K562 (cell line): Measurements from ENCODE around the gene NUP133. TPM values are rescaled to one million over a fixed set of nuclear protein-coding genes. Genes with fewer than 3 reads are reported as not detected.

Source experiments
- DDX20 ChIP-seq: fragments of 450-650 bp; IDR thresholded peaks from 2 replicates; pipeline ENCODE4 v1.6.1; 2016; ENCODE audit warnings: missing genetic modification characterization, low read depth, mild to moderate bottlenecking, missing compliant biosample characterization, moderate library complexity
- ZNF232 ChIP-seq: sonication (generic); formaldehyde crosslinking; IDR thresholded peaks from 2 replicates; pipeline ENCODE4 v1.8.0; 2022; ENCODE audit warnings: mild to moderate bottlenecking, missing genetic modification reagents
- polyA plus RNA-seq, 8 experiments: library from polyadenylated mRNA; depleted of rRNA in 4 of 8; stranded (reverse) in 5 of 8; unstranded in 3 of 8; fragments of >200 nt; fragmentation: Nextera tagmentation in 2 of 8; fragmentation: Illumina TruSeq in 1 of 8; extraction: Ambion mirVana in 2 of 8; extraction: Trizol in 1 of 8; gene quantifications; 2 replicates each; pipeline versions ENCODE4 v1.2.1 to v1.2.3, GENCODE V29; 2011 to 2014; ENCODE audit warnings: inconsistent platforms in 1 of 8, missing spikeins in 1 of 8
- total RNA-seq, 7 experiments: library from RNA; depleted of rRNA in 6 of 7; stranded (reverse); fragments of >200 nt in 6 of 7; fragmentation: Illumina TruSeq in 2 of 7; extraction: Trizol in 2 of 7; gene quantifications; 2 replicates each; pipeline versions ENCODE4 v1.2.1 to v1.2.3, GENCODE V29; 2011 to 2021; ENCODE audit warnings: low replicate concordance in 1 of 7
- TF ChIP-seq, protein P1 (sequence below), 3 experiments: fragments of 200-800 bp in 1 of 3; fragments of 250-450 bp in 1 of 3; fragments of 450-650 bp in 1 of 3; sonication (Bioruptor Pico) in 1 of 3; sonication (Bioruptor generic) in 1 of 3; formaldehyde crosslinking in 1 of 3; IDR thresholded peaks; 2 replicates each; pipeline versions ENCODE4 v1.6.1 to v1.8.0; 2016 to 2022; ENCODE audit warnings: mild to moderate bottlenecking in 2 of 3, missing genetic modification characterization in 2 of 3, missing compliant biosample characterization in 1 of 3, moderate library complexity in 1 of 3
- TF ChIP-seq, protein P2 (sequence below): fragments of 250-450 bp; sonication (Bioruptor Pico); IDR thresholded peaks from 2 replicates; pipeline ENCODE4 v1.4.0; 2020

The NUP133 gene
- total and polyA plus RNA-seq, 9 of the 15 experiments (the other 6 are each of a cell fraction or from before 2014, with no cell fraction given): 21.7 to 85.1 (median 61.3) TPM

DNA sequence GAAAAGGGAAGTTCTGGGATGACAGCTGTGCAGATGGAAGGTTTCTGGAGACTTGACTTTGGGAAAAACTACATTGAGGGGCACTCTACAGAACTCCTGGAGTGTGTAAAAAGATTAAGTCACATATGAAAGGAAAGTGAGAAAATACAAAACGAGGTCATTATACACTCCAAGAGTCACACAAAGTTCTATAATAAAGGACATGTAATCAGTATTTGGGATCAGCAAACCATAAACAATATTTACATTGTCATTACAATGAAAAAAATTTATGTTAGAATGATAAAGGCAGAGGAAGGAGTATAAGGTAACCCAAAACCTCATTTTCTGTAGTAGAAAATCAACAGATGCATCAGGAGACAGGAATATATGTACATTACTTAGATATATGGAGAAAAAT, 22.8 kb downstream of the NUP133 start (continued):
- TF ChIP-seq, protein P1, sequence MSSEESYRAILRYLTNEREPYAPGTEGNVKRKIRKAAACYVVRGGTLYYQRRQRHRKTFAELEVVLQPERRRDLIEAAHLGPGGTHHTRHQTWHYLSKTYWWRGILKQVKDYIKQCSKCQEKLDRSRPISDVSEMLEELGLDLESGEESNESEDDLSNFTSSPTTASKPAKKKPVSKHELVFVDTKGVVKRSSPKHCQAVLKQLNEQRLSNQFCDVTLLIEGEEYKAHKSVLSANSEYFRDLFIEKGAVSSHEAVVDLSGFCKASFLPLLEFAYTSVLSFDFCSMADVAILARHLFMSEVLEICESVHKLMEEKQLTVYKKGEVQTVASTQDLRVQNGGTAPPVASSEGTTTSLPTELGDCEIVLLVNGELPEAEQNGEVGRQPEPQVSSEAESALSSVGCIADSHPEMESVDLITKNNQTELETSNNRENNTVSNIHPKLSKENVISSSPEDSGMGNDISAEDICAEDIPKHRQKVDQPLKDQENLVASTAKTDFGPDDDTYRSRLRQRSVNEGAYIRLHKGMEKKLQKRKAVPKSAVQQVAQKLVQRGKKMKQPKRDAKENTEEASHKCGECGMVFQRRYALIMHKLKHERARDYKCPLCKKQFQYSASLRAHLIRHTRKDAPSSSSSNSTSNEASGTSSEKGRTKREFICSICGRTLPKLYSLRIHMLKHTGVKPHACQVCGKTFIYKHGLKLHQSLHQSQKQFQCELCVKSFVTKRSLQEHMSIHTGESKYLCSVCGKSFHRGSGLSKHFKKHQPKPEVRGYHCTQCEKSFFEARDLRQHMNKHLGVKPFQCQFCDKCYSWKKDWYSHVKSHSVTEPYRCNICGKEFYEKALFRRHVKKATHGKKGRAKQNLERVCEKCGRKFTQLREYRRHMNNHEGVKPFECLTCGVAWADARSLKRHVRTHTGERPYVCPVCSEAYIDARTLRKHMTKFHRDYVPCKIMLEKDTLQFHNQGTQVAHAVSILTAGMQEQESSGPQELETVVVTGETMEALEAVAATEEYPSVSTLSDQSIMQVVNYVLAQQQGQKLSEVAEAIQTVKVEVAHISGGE (CRISPR knock-in tag; IDR thresholded peaks at IDR 0.05): no peak
- TF ChIP-seq DDX20 (tag): no peak
- no peak for TF ChIP-seq ZNF232 (CRISPR knock-in tag)
- TF ChIP-seq, protein P2, sequence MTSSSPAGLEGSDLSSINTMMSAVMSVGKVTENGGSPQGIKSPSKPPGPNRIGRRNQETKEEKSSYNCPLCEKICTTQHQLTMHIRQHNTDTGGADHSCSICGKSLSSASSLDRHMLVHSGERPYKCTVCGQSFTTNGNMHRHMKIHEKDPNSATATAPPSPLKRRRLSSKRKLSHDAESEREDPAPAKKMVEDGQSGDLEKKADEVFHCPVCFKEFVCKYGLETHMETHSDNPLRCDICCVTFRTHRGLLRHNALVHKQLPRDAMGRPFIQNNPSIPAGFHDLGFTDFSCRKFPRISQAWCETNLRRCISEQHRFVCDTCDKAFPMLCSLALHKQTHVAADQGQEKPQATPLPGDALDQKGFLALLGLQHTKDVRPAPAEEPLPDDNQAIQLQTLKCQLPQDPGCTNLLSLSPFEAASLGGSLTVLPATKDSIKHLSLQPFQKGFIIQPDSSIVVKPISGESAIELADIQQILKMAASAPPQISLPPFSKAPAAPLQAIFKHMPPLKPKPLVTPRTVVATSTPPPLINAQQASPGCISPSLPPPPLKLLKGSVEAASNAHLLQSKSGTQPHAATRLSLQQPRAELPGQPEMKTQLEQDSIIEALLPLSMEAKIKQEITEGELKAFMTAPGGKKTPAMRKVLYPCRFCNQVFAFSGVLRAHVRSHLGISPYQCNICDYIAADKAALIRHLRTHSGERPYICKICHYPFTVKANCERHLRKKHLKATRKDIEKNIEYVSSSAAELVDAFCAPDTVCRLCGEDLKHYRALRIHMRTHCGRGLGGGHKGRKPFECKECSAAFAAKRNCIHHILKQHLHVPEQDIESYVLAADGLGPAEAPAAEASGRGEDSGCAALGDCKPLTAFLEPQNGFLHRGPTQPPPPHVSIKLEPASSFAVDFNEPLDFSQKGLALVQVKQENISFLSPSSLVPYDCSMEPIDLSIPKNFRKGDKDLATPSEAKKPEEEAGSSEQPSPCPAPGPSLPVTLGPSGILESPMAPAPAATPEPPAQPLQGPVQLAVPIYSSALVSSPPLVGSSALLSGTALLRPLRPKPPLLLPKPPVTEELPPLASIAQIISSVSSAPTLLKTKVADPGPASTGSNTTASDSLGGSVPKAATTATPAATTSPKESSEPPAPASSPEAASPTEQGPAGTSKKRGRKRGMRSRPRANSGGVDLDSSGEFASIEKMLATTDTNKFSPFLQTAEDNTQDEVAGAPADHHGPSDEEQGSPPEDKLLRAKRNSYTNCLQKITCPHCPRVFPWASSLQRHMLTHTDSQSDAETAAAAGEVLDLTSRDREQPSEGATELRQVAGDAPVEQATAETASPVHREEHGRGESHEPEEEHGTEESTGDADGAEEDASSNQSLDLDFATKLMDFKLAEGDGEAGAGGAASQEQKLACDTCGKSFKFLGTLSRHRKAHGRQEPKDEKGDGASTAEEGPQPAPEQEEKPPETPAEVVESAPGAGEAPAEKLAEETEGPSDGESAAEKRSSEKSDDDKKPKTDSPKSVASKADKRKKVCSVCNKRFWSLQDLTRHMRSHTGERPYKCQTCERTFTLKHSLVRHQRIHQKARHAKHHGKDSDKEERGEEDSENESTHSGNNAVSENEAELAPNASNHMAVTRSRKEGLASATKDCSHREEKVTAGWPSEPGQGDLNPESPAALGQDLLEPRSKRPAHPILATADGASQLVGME (CRISPR knock-in tag): no peak
